Myocyte (in vitro differentiated cells): ENCODE data around the gene UPK2. TPM values are rescaled to one million over a fixed set of nuclear protein-coding genes. Genes with fewer than 3 reads are reported as not detected.
A peak's percentile ranks its signal among the peaks of the same experiment; 100 is the strongest.

Source experiments
- DNase-seq: peaks from one replicate; pipeline ENCODE4 v3.0.0-alpha.2; 2012; ENCODE audit warnings: low read depth
- total RNA-seq: library from RNA; depleted of rRNA; stranded (reverse); fragments of >200 nt; gene quantifications from 2 replicates; pipeline ENCODE4 v1.2.3, GENCODE V29; 2014

The UPK2 gene
- total RNA-seq, 1 donor from 2014 or later = not detected

DNA sequence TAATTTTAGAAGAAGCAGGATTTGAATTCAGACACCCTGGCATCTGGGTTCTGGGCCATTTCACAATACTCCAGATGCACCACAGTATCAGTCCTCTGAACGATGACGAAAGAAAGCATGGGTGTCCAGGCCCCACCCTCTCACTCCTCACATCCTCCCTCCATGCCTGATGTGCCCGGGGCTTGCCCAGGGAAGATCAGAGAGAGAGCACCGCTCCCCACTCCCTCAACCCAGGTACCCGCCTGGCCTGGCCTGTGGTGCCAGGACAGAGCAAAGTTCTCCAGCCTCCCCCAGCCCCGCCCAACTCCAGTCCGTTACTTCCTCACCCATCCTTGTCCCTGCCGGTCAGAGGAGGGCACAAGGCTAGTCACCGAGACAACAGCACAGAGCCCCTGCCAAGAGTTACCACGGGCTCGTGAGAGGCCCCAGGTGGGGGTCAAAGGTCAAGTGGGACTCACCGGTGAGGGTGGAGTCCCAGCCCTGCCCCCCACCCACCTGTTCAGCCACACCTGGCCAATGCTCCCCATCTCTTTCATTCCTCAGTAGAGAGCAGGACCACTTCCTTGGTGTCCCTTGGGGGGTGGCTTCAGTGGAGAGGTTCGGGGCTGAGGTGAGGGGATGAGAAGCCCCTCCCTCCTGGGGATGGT lies 38.5 kb upstream of the UPK2 start:
- peak; percentile 52 for DNase-seq

- DNase-seq = peak; percentile 52
Measured at GRCh38 chr11:118918128-118918685, 37.9 kb upstream of the UPK2 start.

DNA sequence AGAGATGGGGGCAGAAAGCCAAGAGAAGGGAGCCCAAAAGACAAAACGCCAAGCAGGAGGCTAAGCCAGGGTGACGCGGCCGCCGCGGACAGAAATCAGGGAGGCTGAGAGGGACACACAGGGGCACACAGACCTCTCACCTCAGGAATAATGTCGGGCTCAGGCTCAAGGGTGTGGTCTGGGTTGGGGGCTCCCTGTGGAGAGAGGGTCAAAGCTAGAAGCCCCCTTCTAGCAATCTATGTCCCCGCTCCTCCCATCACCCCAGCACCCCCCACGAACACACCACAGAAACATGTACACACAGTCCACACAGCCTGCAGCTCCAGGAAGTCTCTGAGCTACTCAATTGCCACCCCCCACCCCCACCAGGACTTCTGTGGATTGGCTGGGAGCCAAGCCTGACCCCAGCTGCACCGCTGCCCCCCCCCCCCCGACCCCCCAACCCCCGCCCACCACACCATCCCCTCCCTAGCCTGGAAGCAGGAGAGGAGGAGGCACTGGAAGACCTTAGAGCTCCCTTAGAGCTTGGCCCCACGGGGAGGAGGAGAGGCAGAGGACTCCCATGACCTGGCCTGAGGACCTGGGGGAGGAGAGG lies 37.3 kb upstream of the UPK2 start:
- no peak for DNase-seq

GRCh38 chr11:118921121-118921928 lies 34.8 kb upstream of the UPK2 start:
- DNase-seq = peak; percentile 60

- peak; percentile 76 for DNase-seq
Measured at GRCh38 chr11:118921929-118922744, 34.0 kb upstream of the UPK2 start.

DNA sequence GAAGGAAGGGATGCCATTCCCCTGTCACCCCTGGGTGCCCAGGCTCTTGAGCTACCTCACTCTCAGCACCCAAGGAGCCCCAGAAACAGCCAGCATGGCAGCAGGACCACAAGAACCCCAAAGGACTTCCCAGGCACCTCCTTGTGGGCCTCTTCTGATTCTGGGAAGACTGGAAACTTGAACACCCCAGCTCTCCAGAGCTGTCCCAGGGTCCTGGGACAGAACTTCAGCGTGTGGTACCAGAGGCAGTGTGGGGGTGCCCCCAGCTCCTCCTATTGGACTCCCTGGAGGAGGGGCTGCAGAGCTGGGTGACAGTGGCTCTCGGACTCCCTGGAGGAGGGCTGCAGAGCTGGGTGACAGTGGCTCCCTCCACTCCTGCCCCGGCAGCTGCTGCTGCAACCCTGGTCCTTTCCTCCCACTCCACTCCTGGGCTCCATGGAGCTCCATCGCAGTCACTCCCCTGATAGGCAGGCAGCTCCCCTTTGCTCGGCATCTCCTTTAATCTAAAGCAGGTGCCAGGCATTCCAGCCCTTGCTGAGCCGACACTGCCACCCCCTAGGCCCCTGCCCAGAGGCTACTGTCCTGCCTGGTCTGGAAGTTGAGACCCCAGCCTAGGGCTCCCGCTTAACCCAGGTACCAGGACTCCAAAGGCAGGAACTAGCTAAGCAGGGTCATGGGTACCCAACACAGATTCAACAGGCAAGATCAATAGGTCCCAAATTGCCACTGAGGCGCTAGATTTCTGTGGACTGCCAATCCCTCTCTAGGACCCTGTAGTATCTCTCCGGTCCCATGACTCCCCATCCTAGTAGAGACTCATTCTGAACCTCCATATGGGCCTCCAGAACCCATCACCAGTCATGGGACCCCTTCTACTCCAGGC lies 33.1 kb upstream of the UPK2 start:
- DNase-seq = no peak

- no peak for DNase-seq
Measured at GRCh38 chr11:118923721-118924587, 32.1 kb upstream of the UPK2 start.

- DNase-seq = peak; percentile 62
Measured at GRCh38 chr11:118924591-118925585, 31.2 kb upstream of the UPK2 start.

DNA sequence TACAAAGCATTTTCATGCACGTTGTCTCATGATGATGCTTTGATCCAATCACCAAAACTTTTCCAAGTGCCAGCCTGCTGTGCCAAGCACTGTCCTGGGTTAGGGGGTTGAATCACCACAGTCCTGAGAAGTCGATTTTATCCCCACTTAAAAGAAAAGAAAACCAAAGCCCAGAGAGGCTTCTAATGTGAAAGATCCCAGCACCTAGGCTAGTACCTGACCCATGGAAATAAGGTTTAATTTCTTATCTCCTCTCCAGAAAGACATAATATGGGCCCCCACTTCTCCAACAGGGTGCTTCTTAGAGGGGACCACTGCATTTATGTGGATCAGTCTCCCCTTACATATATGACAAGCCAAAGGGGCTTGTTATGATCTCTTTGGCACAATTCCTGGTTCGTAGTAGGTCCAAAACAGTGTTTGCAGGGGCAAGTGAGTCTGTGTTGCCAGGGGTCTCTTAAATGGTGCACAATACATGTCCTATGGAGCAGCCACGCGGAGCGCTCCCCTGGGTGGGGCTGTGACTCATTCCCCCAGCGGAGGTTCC lies 28.5 kb upstream of the UPK2 start:
- no peak for DNase-seq

DNA sequence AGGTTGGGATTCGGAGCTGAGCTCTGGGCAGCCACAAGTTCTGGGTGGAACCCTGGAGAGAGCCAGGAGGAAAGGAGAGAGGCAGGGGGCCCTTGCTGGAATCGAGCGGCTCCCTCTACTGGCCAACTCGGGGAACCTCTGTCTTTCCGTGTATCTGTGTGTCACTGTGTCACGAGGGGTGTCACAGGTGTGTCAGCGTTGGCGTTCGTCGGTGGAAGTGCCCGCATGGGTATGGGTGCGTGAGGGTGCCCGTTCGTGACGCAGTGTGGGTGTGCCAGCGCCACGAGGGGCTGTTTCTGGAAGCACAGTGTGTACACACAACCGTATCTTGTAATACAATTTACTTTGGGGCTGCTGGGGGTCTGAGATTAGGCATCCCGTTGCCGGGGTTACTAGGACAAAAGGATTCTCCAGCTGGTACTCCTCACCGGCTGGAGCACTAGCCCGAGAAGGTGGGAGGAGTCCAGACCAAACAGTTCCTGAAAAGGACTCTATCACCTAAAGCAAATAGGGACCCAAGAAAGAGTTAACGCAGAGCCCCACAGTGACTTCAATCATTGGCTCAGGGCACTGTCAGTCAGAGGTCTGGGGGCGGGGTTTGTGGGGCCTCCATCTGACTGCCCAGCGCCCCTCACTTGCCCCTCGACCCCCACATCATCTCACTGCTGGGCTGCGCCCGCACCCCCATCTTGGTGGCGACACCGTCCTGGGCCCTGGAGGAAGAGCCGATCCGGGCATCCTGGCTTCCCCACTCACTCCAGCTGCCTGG lies 27.8 kb upstream of the UPK2 start:
- peak; percentile 95 for DNase-seq

DNA sequence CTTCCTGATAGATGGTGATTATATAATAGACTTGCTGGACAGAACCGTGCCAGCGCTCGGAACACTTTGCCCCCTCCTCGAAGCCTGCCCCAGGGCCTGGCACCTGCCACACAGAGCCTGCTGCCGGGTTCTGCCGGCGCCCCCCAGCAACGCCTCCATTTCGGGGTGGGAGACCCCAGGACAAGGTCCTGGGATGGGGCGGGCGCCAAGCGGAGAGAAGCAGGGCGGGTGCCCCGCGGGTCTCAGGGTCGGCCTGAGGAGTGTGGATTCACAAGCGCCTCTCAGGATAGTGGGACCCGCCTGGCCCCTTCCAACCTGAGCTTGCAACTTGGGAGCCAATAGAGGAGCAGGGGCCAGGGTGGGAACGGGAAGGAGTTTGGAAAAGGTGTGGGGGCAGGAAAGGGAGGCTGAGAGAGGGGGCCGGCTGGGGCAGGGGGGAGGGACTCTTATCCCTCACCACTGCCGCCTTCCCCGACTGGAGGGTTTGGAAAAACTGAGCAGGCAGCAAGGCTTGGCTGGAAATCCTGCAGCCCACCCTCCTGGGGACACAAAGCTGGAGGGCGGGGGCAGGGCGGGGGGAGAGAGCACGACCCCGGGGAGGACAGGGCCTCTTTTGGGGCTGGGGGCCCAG lies 27.1 kb upstream of the UPK2 start:
- DNase-seq = no peak

GRCh38 chr11:118929501-118930093 lies 26.5 kb upstream of the UPK2 start:
- peak; percentile 74 for DNase-seq

GRCh38 chr11:118930094-118930712 lies 25.9 kb upstream of the UPK2 start:
- DNase-seq = peak; percentile 78

GRCh38 chr11:118931571-118931970 lies 24.5 kb upstream of the UPK2 start:
- no peak for DNase-seq

DNA sequence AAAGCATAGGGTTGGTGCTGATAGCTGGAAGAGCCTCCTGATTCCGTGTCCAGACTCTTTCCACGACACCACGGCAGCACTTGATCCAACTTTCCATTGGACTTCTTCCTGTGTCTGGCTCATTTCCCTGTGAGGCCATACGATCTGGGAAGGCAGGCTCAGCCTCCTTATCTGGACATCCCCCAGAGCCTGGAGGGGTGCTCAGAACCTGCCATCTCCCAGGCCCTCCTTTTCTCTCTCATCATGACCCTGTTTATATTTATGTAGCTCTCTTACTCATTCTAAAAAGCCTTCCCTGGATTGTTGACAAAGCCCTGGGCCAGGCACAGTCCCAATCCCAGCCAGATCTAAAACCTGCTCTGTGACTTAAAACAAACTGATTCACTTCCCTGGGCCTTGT lies 22.6 kb upstream of the UPK2 start:
- DNase-seq = no peak
